Activated CD8-positive, alpha-beta T cell treated with anti-CD3 and anti-CD28 coated beads for 36 hours (primary cell): ENCODE measurements around the gene GNB1. TPM values are rescaled to one million over a fixed set of nuclear protein-coding genes. Genes with fewer than 3 reads are reported as not detected.

Experiments
- total RNA-seq, 2 experiments: library from RNA; stranded (reverse); gene quantifications; one replicate each; pipeline ENCODE4 v1.2.3, GENCODE V29; 2021

The GNB1 gene
- total RNA-seq, 2 experiments from 2014 or later = 318 to 330 TPM

Other genes starting within 250 kb of the GNB1 start
- gene CDK11B, start 232.1 kb downstream of the GNB1 start, total RNA-seq = 10 to 100 TPM; 29.4 to 32.0 TPM
- gene SLC35E2B, start 198.3 kb downstream of the GNB1 start, total RNA-seq = 10 to 100 TPM; 21.9 to 23.8 TPM
- 10 to 100 TPM; 64.8 to 70.6 TPM for gene CDK11A, start 166.7 kb downstream of the GNB1 start, total RNA-seq
- 10 to 100 TPM; 57.3 to 65.6 TPM for gene NADK, start 112.6 kb downstream of the GNB1 start, total RNA-seq
- gene CALML6, start 24.2 kb upstream of the GNB1 start, total RNA-seq = under 1 TPM; 0.47 to 0.76 TPM
- gene TMEM52, start 28.2 kb upstream of the GNB1 start, total RNA-seq = 1 to 10 TPM; 2.1 to 2.2 TPM
- under 1 TPM; 0.38 to 0.41 TPM for gene CFAP74, start 112.7 kb upstream of the GNB1 start, total RNA-seq
- gene GABRD, start 128.3 kb upstream of the GNB1 start, total RNA-seq = not detected
- gene PRKCZ, start 159.3 kb upstream of the GNB1 start, total RNA-seq = 10 to 100 TPM; 15.4 to 15.7 TPM